SK-N-SH treated with all-trans-retinoic acid at 6 μM for 48 hours (cell line): ENCODE data around the gene ZSCAN5C.

Experiments
- ARNTL ChIP-seq: fragments of 450-650 bp; formaldehyde crosslinking; IDR thresholded peaks from 2 replicates; pipeline ENCODE4 v1.5.0; 2020; ENCODE audit warnings: low read depth, mild to moderate bottlenecking, moderate library complexity, borderline replicate concordance
- BACH2 ChIP-seq: fragments of 250-450 bp; sonication (Bioruptor Pico); IDR thresholded peaks from 2 replicates; pipeline ENCODE4 v1.9.0; 2021; ENCODE audit warnings: mild to moderate bottlenecking, borderline replicate concordance
- CREB5 ChIP-seq: fragments of 250-450 bp; sonication (Bioruptor Pico); IDR thresholded peaks from 2 replicates; pipeline ENCODE4 v1.5.1; 2020; ENCODE audit warnings: low read depth, mild to moderate bottlenecking, moderate library complexity
- CSDC2 ChIP-seq: fragments of 250-450 bp; sonication (Bioruptor Pico); IDR thresholded peaks from 2 replicates; pipeline ENCODE4 v1.5.0; 2020; ENCODE audit warnings: mild to moderate bottlenecking, moderate library complexity
- CSRNP3 ChIP-seq: fragments of 250-450 bp; sonication (Bioruptor Pico); IDR thresholded peaks from 2 replicates; pipeline ENCODE4 v1.5.1; 2021; ENCODE audit warnings: mild to moderate bottlenecking, moderate library complexity
- ESRRG ChIP-seq: fragments of 250-450 bp; sonication (Bioruptor Pico); IDR thresholded peaks from 2 replicates; pipeline ENCODE4 v1.6.1; 2021; ENCODE audit warnings: mild to moderate bottlenecking
- ISL1 ChIP-seq: fragments of 250-450 bp; sonication (Bioruptor Pico); IDR thresholded peaks from 2 replicates; pipeline ENCODE4 v2.1.2; 2022; ENCODE audit warnings: mild to moderate bottlenecking, moderate library complexity
- PATZ1 ChIP-seq: fragments of 250-450 bp; sonication (Bioruptor Pico); IDR thresholded peaks from 2 replicates; pipeline ENCODE4 v1.8.0; 2020; ENCODE audit warnings: mild to moderate bottlenecking, moderate library complexity, borderline replicate concordance
- PPARA ChIP-seq: fragments of 250-450 bp; sonication (Bioruptor Pico); IDR thresholded peaks from 2 replicates; pipeline ENCODE4 v1.5.0; 2020; ENCODE audit warnings: mild to moderate bottlenecking, borderline replicate concordance
- SNAI2 ChIP-seq: fragments of 250-450 bp; sonication (Bioruptor Pico); IDR thresholded peaks from 2 replicates; pipeline ENCODE4 v1.5.0; 2020; ENCODE audit warnings: mild to moderate bottlenecking, moderate library complexity
- ZC3H10 ChIP-seq: fragments of 250-450 bp; sonication (Bioruptor Pico); IDR thresholded peaks from 2 replicates; pipeline ENCODE4 v1.5.1; 2021; ENCODE audit warnings: mild to moderate bottlenecking, moderate library complexity
- ZFP3 ChIP-seq: fragments of 250-450 bp; sonication (Bioruptor Pico); IDR thresholded peaks from 2 replicates; pipeline ENCODE4 v1.5.0; 2020; ENCODE audit warnings: mild to moderate bottlenecking, moderate library complexity
- ZFP30 ChIP-seq: fragments of 450-650 bp; formaldehyde crosslinking; IDR thresholded peaks from 2 replicates; pipeline ENCODE4 v1.5.0; 2022; ENCODE audit warnings: mild to moderate bottlenecking, moderate library complexity
- ZNF565 ChIP-seq: fragments of 450-650 bp; formaldehyde crosslinking; conservative IDR thresholded peaks from 2 replicates; pipeline ENCODE4 v1.5.0; 2020; ENCODE audit warnings: low read depth, mild to moderate bottlenecking, moderate library complexity

- TF ChIP-seq SNAI2 (CRISPR knock-in tag) (no peak), ZC3H10 (CRISPR knock-in tag) (no peak), ARNTL (no peak), CSRNP3 (CRISPR knock-in tag) (no peak), CREB5 (CRISPR knock-in tag) (no peak), PATZ1 (CRISPR knock-in tag) (no peak), ZNF565 (CRISPR knock-in tag) (no peak), CSDC2 (no peak), ESRRG (CRISPR knock-in tag) (no peak), ZFP3 (CRISPR knock-in tag) (no peak), PPARA (CRISPR knock-in tag) (no peak), ZFP30 (CRISPR knock-in tag) (no peak), ISL1 (CRISPR knock-in tag) (no peak), BACH2 (CRISPR knock-in tag) (no peak)
Observed at GRCh38 chr19:56245121-56245740, 43.2 kb downstream of the ZSCAN5C start.
